ENCODE data around the gene TMEM106B.
"Not testable (repeated sequence)": the region's sequence is repeated elsewhere in the genome, so short reads cannot be mapped to it uniquely, and the experiment has no call there.

The TMEM106B gene

DNA sequence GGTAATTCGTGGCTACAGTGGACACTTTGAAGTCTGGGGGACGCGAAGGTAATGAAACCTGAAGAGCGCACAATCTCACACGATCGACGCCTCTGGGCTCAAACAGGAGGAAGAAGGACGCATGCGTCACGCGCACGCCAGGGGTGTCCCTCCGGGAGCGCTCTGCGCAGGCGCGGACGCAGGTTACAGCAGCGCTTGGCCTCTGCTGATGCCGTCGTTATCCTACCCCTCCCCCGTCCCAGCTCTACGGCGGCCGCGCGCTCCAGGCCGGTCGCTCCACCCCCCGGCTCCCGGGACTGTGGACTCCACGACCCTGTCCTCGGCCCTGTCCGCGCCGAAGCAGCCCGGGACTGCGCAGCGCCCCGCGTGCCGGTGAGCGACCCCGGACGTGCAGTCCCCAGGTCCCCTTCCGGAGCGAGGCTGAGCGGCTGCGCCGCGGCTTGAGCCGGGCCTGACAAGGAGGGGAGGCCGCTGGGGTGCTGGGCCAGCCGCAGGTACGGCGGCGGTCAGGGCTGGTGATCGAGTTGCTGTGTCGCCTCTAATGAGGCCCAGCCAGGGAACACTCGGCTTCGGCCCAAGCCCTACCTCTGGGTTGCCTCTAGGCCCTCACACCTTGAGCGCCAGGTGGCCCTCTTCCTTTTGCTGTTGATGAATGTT is at the start of gene TMEM106B:
TSS of gene TMEM106B (plus strand) at position 241 of the 657 bp plus-strand sequence. CDS start 3,517 bp downstream, outside the sequence.
- peak; percentile 94 for DNase-seq

DNA sequence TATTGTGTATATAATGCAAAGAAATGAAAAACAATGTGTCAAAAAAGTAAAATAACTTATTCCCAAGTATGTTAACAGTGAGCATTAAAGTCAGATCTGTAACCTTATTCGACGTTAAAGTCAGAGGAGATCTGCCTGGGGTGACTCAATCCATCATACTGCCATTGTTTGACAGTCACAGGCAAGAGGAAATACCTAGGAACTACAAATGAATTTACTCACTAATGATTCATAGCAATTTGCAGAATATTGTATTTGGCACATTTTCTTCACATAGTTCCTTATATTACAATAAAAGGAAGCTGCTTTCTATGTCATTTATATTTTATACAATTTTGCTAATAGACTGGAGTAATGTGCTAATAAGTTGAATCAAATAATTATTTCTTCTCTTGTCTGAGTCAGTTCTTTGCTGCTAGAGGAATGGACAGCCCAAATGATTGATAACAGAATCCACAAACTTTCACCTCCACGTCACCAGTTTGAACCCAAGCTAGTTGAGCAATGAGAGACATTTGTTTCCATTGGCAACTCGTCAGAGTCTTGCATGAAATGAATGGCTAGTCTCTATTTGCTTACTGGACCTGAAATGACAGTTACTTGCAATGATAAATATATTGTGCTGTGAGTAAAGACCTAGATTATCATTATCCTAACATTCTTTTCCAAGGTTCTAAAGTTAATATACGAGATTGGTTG is 48.5 kb upstream of the TMEM106B start:
- DNase-seq = no peak

DNA sequence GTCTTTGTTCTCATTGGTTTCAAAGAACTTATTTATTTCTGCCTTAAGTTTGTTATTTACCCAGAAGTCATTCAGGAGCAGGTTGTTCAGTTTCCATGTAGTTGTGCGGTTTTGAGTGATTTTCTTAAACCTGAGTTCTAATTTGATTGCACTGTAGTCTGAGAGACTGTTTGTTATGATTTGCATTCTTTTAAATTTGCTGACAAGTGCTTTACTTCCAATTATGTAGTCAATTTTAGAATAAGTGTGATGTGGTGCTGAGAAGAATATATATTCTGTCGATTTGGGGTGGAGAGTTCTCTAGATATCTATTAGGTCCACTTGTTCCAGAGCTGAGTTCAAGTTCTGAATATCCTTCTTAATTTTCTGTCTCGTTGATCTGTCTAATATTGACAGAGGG is 43.0 kb upstream of the TMEM106B start:
- DNase-seq = not testable (repeated sequence)

DNA sequence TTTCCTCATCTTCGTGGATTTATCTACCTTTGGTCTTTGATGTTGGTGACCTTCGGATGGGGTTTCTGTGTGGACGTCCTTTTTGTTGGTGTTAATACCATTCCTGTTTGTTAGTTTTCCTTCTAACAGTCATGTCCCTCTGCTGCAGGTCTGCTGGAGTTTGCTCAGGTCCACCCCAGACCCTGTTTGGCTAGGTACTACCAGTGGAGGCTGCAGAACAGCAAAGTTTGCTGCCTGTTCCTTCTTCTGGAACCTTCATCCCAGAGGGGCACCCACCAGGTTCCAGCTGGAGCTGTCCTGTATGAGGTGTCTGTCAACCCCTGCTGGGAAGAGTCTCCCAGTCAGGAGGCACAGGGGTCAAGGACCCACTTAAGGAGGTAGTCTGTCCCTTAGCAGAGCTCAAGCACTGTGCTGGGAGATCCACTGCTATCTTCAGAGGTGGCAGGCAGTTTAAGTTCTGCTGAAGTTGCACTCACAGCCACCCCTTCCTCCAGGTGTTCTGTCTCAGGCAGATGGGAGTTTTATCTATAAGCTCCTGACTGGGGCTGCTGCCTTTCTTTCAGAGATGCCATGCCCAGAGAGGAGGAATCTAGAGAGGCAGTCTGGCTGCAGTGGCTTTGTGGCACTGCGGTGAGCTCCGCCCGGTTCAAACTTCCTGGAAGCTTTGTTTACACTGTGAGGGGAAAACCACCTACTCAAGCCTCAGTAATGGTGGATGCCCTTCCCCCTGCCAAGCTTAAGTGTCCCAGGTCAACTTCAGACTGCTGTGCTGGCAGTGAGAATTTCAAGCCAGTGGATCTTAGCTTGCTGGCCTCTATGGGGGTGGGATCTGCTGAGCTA is 40.9 kb upstream of the TMEM106B start:
- peak in 1 of 2 experiments; percentile 2 for DNase-seq

DNA sequence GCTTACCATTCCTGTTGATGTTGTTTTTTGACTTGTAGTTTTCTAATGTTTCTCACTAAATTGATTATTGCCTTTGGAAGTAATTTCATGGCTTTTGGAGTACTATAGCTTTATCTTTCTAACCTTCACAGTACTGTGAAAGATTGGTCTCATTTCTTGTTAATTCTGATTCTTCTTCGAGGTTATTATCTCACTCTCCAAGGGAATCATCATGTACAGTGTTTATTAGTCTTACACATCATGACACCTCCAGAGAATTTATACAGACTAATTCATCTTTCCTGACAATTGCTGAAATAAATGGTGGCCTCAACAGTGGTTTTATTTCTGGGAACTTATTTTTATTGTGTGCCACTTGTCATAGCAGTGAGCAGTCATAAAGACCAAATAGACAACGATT is 37.4 kb upstream of the TMEM106B start:
- no peak for DNase-seq

DNA sequence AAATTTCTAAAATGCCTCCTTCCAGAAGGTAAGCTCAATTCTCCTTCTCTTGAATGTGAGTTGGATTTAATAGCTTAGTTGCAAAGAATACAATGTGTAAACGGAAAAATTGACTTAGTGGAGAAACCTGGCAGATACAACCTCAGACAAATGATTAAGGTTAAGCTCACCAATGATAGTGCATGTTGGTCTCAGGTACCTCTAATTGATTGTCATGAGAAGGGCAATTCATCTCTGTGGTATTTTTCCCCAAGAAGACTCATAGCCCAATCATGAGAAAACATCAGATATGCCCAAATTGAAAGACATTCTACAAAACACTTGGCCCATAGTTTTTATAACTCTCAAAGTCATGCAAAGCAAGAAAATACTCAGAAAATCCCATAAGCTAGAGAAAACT is 36.2 kb upstream of the TMEM106B start:
- DNase-seq = no peak

DNA sequence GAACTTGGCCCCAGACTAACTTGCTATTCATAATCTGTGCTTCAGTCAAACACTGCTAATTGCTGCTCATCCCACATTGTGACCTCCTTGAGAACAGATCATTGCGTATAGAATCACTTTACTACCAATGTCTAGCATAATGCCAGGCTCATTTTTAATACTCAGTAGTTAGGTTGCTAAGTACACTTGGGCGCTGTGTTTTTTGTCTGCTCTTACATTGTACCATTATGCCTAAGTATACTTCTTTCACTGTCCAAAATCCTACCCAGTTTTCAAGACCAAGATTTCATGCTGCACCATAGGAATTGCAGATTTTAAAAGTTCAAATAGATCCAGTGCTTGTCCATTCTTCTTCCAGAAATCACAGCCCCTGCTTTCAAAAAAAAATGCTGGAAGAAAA is 32.8 kb upstream of the TMEM106B start:
- DNase-seq = no peak

DNA sequence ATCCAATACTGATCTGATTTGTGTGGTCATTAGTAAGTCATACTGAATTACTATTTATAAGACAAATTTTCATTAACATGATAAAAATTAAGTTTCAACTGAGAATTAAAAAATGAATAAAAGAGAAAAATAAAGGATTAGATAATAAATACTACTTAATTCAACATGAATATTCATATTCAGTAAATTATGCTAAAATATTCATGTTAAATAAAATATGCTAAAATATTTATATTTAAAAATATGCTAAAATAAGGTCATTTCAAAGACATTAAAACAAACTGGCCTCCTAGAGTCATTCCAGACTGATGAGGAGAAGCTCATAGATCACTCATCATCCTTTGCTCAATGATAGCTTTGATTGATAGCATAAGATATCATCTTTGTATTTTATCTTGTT is 16.7 kb upstream of the TMEM106B start:
- no peak for DNase-seq

DNA sequence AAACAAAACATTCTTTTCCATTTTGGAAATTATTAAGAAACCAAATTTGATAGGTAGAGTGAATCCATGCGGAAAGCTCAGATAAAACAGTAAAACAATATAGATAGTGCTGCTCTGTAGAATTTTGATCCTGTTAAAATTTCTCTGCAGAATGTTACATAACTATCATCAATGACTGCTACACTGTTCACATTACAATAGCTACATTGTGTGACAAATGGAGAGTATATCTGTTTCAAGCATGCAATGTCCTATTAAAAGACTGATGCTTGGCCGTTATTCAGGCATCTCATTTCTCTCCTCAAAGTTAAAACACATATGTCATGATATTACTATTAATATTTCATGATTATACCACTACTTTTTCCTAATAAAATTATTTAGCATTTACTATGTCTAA is 14.7 kb upstream of the TMEM106B start:
- no peak for DNase-seq

DNA sequence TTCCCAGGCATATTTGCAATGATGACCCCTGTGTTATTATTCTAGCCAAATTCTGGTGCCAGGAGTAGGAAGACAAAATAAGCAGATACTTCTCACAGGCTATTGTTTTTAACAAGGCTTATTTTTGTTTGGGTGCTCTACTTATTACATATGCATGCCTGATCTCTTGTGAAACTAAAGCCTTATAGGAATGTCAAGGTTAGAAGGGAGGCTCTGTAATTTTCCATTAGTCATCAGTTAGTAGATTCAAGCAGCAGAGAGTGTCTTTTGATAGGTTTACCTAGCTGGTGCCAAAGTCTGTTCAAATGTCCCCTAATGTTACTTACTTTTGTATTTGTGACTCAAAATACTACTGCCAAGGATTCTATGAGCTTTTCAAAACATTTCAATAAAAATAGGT is 11.7 kb upstream of the TMEM106B start:
- no peak for DNase-seq

DNA sequence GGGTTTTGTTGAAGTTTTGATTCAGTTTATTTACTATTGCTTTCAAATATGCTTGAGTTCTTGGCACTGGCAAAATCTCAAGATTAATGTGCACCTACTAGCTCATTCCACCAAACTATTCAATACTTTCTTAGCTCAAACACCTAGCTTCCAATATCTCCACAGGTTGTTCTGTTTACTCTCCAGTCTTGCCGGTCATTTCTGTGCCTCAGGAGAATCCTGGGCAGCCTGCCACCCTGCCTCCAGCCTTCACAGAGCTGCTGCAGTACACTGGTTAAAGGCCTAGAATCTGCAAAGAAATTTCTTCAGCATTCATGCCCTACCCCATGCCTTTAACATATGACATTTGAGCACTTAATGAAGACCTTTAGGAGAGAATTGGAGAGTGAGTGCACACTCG is 4.0 kb upstream of the TMEM106B start:
- DNase-seq = no peak

DNA sequence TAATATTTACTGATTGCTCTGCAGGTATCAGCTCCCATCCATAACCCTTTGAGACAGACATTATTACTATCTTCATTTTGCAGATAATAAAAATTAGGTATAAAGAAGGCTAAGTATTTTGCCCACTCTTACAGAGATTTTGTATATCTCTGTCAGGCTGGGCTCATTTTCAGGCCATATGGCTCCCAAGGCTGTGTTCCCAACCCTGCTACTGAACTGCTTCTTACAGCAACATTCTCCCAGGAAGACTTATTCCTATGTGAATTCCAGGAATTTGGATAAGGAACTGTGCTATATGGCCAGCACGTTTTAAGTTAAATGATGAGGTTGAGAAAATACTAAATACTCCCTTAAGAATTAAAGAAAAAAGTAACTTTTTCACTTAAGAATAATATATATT is 1.9 kb upstream of the TMEM106B start:
- no peak for DNase-seq

DNA sequence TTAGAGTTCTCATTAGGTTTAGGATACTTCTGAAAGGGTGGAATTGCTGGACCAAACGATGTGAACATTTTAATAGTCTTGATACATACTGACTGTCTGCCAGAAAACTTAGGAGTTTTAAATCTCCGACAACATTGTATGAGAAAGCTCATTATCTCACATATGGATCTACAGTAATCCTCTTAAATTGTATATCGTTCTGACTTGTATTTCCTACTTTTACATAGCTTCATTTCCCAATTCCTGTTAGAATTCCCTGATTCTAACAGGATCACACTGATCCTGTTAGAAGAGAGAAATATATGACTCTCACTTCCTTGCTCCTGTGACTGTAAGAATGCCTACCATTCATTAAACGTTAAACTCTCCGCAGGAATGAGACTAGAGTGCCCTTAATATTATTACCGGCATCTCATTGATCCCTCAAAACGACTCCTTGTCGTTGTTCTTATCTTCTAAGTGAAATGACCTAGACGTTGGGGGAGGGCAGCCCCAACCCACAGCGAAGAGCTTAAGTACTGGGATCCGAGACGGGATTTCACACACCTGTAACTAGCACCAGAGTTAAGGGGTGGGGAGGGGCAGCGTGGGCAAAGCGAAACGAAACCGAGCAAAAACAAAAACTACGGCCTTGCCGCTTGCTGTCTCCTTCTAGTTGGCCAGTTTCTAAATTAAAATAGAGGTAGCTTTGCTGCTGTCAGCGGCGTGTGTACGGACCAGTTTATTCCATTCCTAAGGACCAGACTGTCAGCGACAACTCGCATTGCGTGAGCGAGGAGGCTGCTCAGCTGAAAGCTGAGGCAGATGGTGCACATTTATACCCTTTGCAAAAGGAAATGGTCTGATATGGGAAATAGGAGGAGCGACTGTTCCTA is 678 bp upstream of the TMEM106B start:
- DNase-seq = peak; percentile 30 to 85

DNA sequence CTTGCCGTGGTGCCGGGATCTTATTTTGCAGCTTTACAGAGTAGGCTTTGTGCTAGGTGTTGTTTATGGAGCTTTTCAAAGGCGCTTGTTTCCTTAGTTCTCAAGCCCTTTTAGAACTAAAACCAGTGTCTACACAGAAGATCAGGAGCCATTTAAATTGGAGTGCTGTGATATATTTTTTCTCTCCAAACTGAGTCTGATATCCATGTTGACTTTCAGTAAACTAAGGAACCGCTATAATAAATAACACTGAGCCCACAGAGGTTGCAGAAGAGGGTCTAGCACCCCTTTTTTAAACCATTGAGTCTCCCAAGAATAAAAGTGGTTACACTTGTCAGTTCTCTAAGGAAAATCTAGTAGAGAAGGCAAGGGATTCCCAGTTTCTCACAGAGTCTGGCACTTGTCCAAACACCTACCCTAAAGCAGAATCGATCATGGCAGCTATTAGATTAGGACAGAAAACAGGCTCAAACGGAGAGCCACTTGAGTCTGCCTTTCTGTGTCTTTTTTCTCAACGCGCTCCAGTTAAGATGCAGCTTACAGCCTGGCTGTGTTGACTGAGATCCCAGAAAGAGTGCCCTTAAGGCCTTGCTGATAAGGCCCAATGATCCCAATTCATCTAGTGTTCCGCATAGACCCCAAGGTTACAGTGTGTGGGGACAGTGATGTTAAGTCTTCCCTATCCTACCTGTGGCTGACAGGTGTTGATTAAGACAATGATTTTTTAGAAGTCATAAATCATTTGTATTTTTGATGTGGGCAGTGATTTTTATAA is 804 bp downstream of the TMEM106B start:
- DNase-seq = peak; percentile 22 to 81

DNA sequence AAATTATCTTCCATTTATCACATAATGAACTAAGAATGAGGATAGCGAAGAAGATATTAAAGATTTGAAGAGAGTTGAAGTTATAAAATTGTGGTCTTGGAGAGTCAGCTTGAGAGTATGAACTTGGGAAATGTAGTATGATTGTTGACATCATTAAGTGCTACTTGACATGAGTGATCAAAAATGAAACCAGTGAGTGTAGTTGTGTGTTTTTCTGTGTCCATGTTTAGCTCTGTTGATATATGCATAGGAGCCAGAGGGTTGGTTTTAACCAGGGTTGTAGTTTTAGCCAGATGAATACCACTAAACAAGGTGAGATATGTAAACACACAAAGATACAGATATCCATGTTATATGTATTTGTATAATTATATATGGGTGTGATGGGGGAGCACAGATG is 6.2 kb downstream of the TMEM106B start:
- DNase-seq = no peak

DNA sequence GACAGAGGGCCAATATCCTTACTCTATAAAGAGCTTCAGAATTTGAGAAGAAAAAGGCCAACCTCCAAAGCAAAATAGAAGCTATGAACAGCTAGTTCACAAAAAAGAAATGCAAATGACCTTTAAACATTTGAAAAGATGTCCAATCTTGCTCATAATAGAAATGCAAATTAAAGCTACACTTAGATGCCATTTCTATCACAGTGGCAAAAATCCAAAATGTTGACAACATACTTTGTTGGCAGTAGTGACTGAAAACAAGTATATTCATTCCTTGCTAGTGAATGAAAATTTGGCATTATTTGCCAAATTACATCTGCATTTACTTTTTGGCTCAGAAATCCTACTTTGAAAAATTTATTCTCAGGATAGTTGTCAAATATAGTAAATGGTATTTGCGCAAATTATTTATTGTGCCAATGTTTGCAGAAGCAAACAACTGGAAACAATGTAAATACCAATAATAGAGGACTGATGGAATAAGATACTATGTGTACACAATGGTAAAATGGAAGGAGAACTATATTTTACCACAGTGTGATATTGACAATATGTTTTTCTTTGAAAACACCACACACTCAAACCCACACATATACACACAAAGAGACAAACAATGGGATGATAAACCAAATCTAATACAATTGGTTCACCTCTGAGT is 9.4 kb downstream of the TMEM106B start:
- no peak for DNase-seq

DNA sequence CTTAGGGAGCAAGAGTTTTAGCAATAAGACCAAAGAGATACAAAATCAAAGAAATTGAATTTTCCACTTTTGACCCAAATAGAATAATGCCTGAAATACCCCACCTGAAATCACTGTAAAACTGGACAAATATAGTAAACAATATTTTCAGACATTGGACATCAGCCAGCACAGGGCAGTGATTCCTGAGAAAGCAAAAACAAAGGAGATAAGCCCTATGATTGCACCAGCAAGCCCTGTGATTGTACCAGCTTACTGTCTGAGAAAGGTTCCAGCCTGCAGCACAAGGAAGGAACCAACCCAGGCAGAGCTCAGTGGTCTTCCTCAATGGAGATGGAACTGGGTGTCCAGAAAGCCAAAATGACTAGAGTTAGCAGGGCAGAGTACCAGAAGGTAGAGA is 10.3 kb downstream of the TMEM106B start:
- DNase-seq = no peak

DNA sequence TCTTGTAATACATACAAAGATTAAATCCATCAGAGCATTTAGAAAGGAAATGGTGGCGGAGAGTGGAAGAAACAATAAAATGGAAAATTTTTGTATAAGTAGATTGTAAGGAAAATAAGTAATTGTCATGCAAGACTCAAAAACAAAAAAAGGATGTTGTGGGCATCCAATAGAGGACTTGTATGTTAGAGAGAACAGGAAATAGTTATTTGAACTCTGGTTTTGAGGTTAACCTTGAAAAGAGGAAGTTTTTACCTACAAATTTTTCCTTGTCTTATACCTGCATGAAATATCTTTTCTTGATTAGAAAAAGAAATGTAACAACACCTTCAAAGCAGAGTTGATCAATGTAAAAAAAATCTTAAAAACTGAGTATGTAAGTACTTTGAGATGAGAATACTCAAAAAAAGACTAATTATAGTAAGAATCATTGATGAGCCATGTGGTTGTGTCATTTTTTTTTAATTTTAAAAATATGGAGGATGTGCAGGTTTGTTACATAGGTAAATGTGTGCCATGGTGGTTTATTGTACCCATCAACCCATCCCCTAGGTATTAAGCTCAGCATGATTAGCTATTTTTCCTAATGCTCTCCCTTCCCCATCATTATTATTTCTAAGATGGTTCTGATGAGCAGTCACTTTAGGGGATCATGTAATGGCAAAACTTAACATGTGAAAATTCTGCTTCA is 11.9 kb downstream of the TMEM106B start:
- no peak for DNase-seq

DNA sequence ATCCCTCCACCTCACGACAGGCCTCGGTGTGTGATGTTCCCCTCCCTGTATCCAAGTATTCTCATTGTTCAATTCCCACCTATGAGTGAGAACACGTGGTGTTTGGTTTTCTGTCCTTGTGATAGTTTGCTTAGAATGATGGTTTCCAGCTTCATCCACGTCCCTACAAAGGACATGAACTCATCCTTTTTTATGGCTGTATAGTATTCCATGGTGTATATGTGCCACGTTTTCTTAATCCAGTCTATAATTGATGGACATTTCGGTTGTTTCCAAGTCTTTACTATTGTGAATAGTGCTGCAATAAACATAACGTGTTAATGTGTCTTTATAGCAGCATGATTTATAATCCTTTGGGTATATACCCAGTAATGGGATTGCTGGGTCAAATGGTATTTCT is 13.9 kb downstream of the TMEM106B start:
- not testable (repeated sequence) for DNase-seq

DNA sequence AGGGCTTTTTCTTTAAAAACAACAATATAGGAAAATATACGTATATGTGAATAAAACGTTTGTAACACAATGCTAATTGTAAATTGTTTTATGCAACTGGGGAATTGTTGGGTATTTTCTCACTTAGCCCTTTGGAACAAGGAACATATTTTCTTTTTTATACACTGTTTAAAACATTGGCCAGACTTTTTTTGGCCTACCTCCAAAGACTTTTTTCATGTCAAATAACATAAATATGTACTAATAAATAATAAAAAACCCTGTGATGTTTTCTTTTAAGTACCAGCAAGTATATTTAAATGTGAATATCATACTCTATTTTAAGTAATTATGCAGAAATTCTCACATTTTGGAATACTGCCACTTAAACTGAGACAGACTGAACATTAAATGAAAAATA is 15.7 kb downstream of the TMEM106B start:
- no peak for DNase-seq

DNA sequence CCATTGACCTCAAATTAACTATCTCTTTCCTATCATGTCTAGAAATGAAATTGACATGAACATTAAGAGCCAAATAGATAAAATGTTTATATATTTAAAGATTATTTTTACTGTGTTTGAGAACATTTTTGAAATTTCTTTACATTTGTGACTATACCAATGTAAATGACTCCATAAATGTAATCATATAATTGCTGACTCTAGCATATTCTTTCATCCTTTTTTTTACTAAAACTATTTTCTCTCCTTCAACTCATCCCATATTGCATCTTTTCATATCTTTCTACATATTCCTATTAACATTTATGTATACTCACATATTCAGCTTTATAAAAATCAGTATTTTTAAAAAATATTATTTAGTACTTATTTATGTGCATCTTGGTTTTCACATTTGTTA is 16.9 kb downstream of the TMEM106B start:
- DNase-seq = no peak
